Activated T-helper 1 cell treated with anti-CD3 and anti-CD28 coated beads, Interleukin-12 subunit alpha, Interleukin-12 subunit beta, Interleukin-2, Interleukin-4 antibody, amounts not matched to agents 30 ng/mL and 10 ng/mL and 1 ng/mL, durations not matched to agents 14 hours and 24 hours and 36 hours (primary cell): ENCODE results near the gene PCSK4. TPM values are rescaled to one million over a fixed set of nuclear protein-coding genes. Genes with fewer than 3 reads are reported as not detected.

Experiments
- DNase-seq: peaks from one replicate; pipeline ENCODE4 v3.0.0; 2021; ENCODE audit warnings: low spot score
- H3K27ac Mint-ChIP-seq: one replicate; pipeline ENCODE4 v1.8.0; 2021; ENCODE audit warnings: mild to moderate bottlenecking, mixed read lengths
- H3K27me3 Mint-ChIP-seq: one replicate; pipeline ENCODE4 v1.8.0; 2022; ENCODE audit warnings: mild to moderate bottlenecking, moderate library complexity, mixed read lengths; ENCODE audit not compliant: insufficient read depth
- H3K36me3 Mint-ChIP-seq: one replicate; pipeline ENCODE4 v1.8.0; 2021; ENCODE audit warnings: low read depth, mixed read lengths
- H3K4me1 Mint-ChIP-seq: one replicate; pipeline ENCODE4 v1.8.0; 2021; ENCODE audit warnings: low read depth, mixed read lengths
- H3K4me3 Mint-ChIP-seq: one replicate; pipeline ENCODE4 v1.8.0; 2021; ENCODE audit warnings: mild to moderate bottlenecking, moderate library complexity, mixed read lengths
- H3K9me3 Mint-ChIP-seq: one replicate; pipeline ENCODE4 v1.8.0; 2021; ENCODE audit warnings: mixed read lengths
- intact Hi-C: fragments of 100-400 bp; cut with micrococcal nuclease; formaldehyde crosslinking; loops from one replicate; pipeline ENCODE4 v1.15.1; 2024
- total RNA-seq: library from RNA; stranded (reverse); gene quantifications from 2 replicates; pipeline ENCODE4 v1.2.3, GENCODE V29; 2022

The PCSK4 gene
- total RNA-seq, 1 donor from 2014 or later = 0.26 TPM

- Mint-ChIP-seq H3K27me3 (peaks cover 10% of the 10 kb centered on the region), H3K36me3 (peaks cover 3% of the 10 kb centered on the region), H3K4me3 (no peak overlapping the region), H3K27ac (no peak overlapping the region), H3K4me1 (peaks cover 10% of the 10 kb centered on the region), H3K9me3 (no peaks in the 10 kb centered on the region)
- DNase-seq = no peak
- intact Hi-C loops = no loop called here
These were observed 16.0 kb downstream of the PCSK4 start for GRCh38 chr19:1474011-1474764.

- intact Hi-C loops = no loop called here
- Mint-ChIP-seq H3K9me3 (no peaks in the 10 kb centered on the region), H3K27me3 (peaks cover 12% of the 10 kb centered on the region), H3K4me1 (peaks cover 6% of the 10 kb centered on the region), H3K4me3 (peak overlapping the region; percentile 5), H3K36me3 (no peaks in the 10 kb centered on the region), H3K27ac (no peak overlapping the region)
- DNase-seq = no peak
These were observed 16.9 kb downstream of the PCSK4 start for GRCh38 chr19:1473085-1473851.

GRCh38 chr19:1472231-1473084 lies 17.7 kb downstream of the PCSK4 start:
- Mint-ChIP-seq H3K9me3 (no peaks in the 10 kb centered on the region), H3K4me3 (no peak overlapping the region), H3K4me1 (peaks cover 5% of the 10 kb centered on the region), H3K27ac (no peak overlapping the region), H3K27me3 (peaks cover 12% of the 10 kb centered on the region), H3K36me3 (no peaks in the 10 kb centered on the region)
- no peak for DNase-seq
- intact Hi-C loops = no loop called here

GRCh38 chr19:1471515-1472160 lies 18.5 kb downstream of the PCSK4 start:
- H3K9me3 Mint-ChIP-seq = no peaks in the 10 kb centered on the region
- H3K4me3 Mint-ChIP-seq = no peak overlapping the region

GRCh38 chr19:1471010-1471514 lies 19.1 kb downstream of the PCSK4 start:
- Mint-ChIP-seq H3K36me3 (no peaks in the 10 kb centered on the region), H3K27me3 (peaks cover 12% of the 10 kb centered on the region), H3K4me1 (no peaks in the 10 kb centered on the region), H3K4me3 (peak overlapping the region; percentile 37), H3K9me3 (no peaks in the 10 kb centered on the region), H3K27ac (no peak overlapping the region)
- intact Hi-C loops = loop anchor here (1.0 to 2.0 kb wide), 3 partner anchors 8 to 20 kb away; partner anchors contain the start of genes C19orf25, PCSK4 and REEP6
- DNase-seq = no peak

More at GRCh38 chr19:1471515-1472160, 18.5 kb downstream of the PCSK4 start:
- intact Hi-C loops = loop anchor here (1.0 to 2.0 kb wide), 3 partner anchors 8 to 19 kb away; partner anchors contain the start of genes C19orf25, PCSK4 and REEP6
- no peak for DNase-seq
- Mint-ChIP-seq H3K27ac (no peak overlapping the region), H3K27me3 (peaks cover 12% of the 10 kb centered on the region), H3K36me3 (no peaks in the 10 kb centered on the region), H3K4me1 (no peaks in the 10 kb centered on the region)

- Mint-ChIP-seq H3K27me3 (peaks cover 12% of the 10 kb centered on the region), H3K4me1 (no peaks in the 10 kb centered on the region), H3K9me3 (no peaks in the 10 kb centered on the region), H3K36me3 (no peaks in the 10 kb centered on the region), H3K4me3 (peak overlapping the region; percentile 75), H3K27ac (no peak overlapping the region)
- intact Hi-C loops = loop anchor here (1.0 to 2.0 kb wide), 3 partner anchors 9 to 20 kb away; partner anchors contain the start of genes C19orf25, PCSK4 and REEP6
- peak; percentile 64 for DNase-seq
These were observed 19.7 kb downstream of the PCSK4 start for GRCh38 chr19:1470305-1471009.

GRCh38 chr19:1470055-1470304 lies 20.2 kb downstream of the PCSK4 start:
- Mint-ChIP-seq H3K27me3 (peaks cover 12% of the 10 kb centered on the region), H3K27ac (peak overlapping the region; percentile 65), H3K36me3 (no peaks in the 10 kb centered on the region), H3K9me3 (no peaks in the 10 kb centered on the region), H3K4me1 (no peaks in the 10 kb centered on the region), H3K4me3 (peak overlapping the region; percentile 75)
- DNase-seq = no peak
- intact Hi-C loops = loop anchor here (2.0 kb wide), 2 partner anchors 15 to 21 kb away; partner anchors contain the start of genes PCSK4 and REEP6

GRCh38 chr19:1469255-1470054 lies 20.7 kb downstream of the PCSK4 start:
- no peaks in the 10 kb centered on the region for H3K9me3 Mint-ChIP-seq
- H3K27ac Mint-ChIP-seq = no peak overlapping the region
- no peak overlapping the region for H3K4me3 Mint-ChIP-seq
- DNase-seq = no peak
- no peaks in the 10 kb centered on the region for H3K4me1 Mint-ChIP-seq
- intact Hi-C loops = loop anchor here (1.0 to 5.0 kb wide), 4 partner anchors 15 to 293 kb away; partner anchors contain the start of genes PCSK4 and REEP6
- H3K36me3 Mint-ChIP-seq = no peaks in the 10 kb centered on the region
- H3K27me3 Mint-ChIP-seq = peaks cover 14% of the 10 kb centered on the region

- Mint-ChIP-seq H3K36me3 (no peaks in the 10 kb centered on the region), H3K4me3 (peak overlapping the region; percentile 26), H3K27me3 (peaks cover 14% of the 10 kb centered on the region), H3K4me1 (no peaks in the 10 kb centered on the region), H3K27ac (no peak overlapping the region), H3K9me3 (no peaks in the 10 kb centered on the region)
- DNase-seq = no peak
- intact Hi-C loops = loop anchor here (1.0 to 5.0 kb wide), 2 partner anchors 24 to 293 kb away; no protein-coding TSS in a partner anchor
These were observed 21.3 kb downstream of the PCSK4 start for GRCh38 chr19:1468821-1469254.

GRCh38 chr19:1468274-1468820 lies 21.8 kb downstream of the PCSK4 start:
- intact Hi-C loops = loop anchor here (5.0 kb wide), 1 partner anchor 294 kb away; no protein-coding TSS in a partner anchor
- peak overlapping the region; percentile 26 for H3K4me3 Mint-ChIP-seq
- H3K36me3 Mint-ChIP-seq = no peaks in the 10 kb centered on the region

More at GRCh38 chr19:1468274-1468820, 21.8 kb downstream of the PCSK4 start:
- Mint-ChIP-seq H3K4me1 (no peaks in the 10 kb centered on the region), H3K9me3 (no peaks in the 10 kb centered on the region), H3K27ac (no peak overlapping the region), H3K27me3 (peaks cover 14% of the 10 kb centered on the region)
- DNase-seq = no peak
